ENCODE measurements around the gene AKR1C8.

GRCh38 chr10:5159126-5159525, 25.8 kb downstream of the AKR1C8 start:
- TF ChIP-seq, protein P1, sequence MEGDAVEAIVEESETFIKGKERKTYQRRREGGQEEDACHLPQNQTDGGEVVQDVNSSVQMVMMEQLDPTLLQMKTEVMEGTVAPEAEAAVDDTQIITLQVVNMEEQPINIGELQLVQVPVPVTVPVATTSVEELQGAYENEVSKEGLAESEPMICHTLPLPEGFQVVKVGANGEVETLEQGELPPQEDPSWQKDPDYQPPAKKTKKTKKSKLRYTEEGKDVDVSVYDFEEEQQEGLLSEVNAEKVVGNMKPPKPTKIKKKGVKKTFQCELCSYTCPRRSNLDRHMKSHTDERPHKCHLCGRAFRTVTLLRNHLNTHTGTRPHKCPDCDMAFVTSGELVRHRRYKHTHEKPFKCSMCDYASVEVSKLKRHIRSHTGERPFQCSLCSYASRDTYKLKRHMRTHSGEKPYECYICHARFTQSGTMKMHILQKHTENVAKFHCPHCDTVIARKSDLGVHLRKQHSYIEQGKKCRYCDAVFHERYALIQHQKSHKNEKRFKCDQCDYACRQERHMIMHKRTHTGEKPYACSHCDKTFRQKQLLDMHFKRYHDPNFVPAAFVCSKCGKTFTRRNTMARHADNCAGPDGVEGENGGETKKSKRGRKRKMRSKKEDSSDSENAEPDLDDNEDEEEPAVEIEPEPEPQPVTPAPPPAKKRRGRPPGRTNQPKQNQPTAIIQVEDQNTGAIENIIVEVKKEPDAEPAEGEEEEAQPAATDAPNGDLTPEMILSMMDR (conservative IDR thresholded peaks at IDR 0.05 in 1 of 2, IDR thresholded peaks at IDR 0.05 in 1 of 2; ENCODE audit: low read depth in 1 of 2, low read length in 2 of 2) = no peak
- no peak for TF ChIP-seq EZH2 (IDR thresholded peaks at IDR 0.05; ENCODE audit: low read length, missing control alignments)

All from fibroblast of lung (primary cell).